IMR-90 (cell line): ENCODE measurements around the gene HSPB1. TPM values are rescaled to one million over a fixed set of nuclear protein-coding genes. Genes with fewer than 3 reads are reported as not detected.

ENCODE experiments used
- ATAC-seq: fragments of 200-7000 bp; cut with Tn5 transposase; 2 replicates; pipeline ENCODE4 v1.9.1; 2020; ENCODE audit warnings: low read depth, mild to moderate bottlenecking, moderate library complexity
- Bru-seq: library from RNA; stranded (reverse); fragments of 400-500 nt; gene quantifications from one replicate; lab custom pipeline; 2021; lab: Mats Ljungman, UMichigan
- BruChase-seq, 2 experiments: library from RNA; stranded (reverse); fragments of 400-500 nt; gene quantifications; one replicate each; lab custom pipeline; 2021; lab: Mats Ljungman, UMichigan
- BruUV-seq: library from RNA; stranded (reverse); fragments of 400-500 nt; replicated peaks from 2 replicates; lab custom pipeline; 2021; lab: Mats Ljungman, UMichigan
- CTCF ChIA-PET: fragments of 300-600 bp; formaldehyde crosslinking; extraction: SDS; loops from one replicate; lab custom pipeline; 2021; ENCODE audit warnings: antibody characterized with exemption; lab: Yijun Ruan, JAX
- POLR2A ChIA-PET: fragments of 300-600 bp; sonication (Branson Sonifier 250); formaldehyde crosslinking; loops from one replicate; lab custom pipeline; 2022; ENCODE audit warnings: antibody characterized with exemption; ENCODE audit not compliant: unreplicated experiment; lab: Charles Lee
- DNase-seq: peaks from one replicate; pipeline ENCODE4 v3.0.0; 2013
- H2AFZ ChIP-seq: replicated peaks from 2 replicates; pipeline ENCODE3; 2013; ENCODE audit warnings: low read length, mild to moderate bottlenecking; ENCODE audit not compliant: poor library complexity
- H2AK5ac ChIP-seq: 2 replicates; pipeline ENCODE4 v1.6.1; 2013; ENCODE audit warnings: low read depth, low read length, inconsistent platforms
- H2AK9ac ChIP-seq: replicated peaks from 2 replicates; pipeline ENCODE3; 2013; ENCODE audit warnings: mild to moderate bottlenecking, low read depth, low read length, moderate library complexity; ENCODE audit not compliant: poor library complexity
- H2BK120ac ChIP-seq: 2 replicates; pipeline ENCODE4 v1.6.1; 2013; ENCODE audit warnings: low read depth, low read length, inconsistent platforms
- H2BK15ac ChIP-seq: 3 replicates; pipeline ENCODE4 v1.6.1; 2013; ENCODE audit warnings: low read depth, low read length, inconsistent platforms
- H2BK20ac ChIP-seq: 2 replicates; pipeline ENCODE4 v1.6.1; 2013; ENCODE audit warnings: low read depth, mild to moderate bottlenecking, inconsistent platforms, low read length, moderate library complexity
- H2BK5ac ChIP-seq: 2 replicates; pipeline ENCODE4 v1.6.1; 2013; ENCODE audit warnings: mild to moderate bottlenecking, low read depth, low read length, inconsistent platforms; ENCODE audit not compliant: poor library complexity, severe bottlenecking
- H3K14ac ChIP-seq: replicated peaks from 2 replicates; pipeline ENCODE4 v1.6.1; 2013; ENCODE audit warnings: low read depth, low read length, inconsistent platforms
- H3K18ac ChIP-seq: 2 replicates; pipeline ENCODE4 v1.6.1; 2013; ENCODE audit warnings: low read depth, low read length, control low read depth
- H3K23ac ChIP-seq: 2 replicates; pipeline ENCODE4 v1.6.1; 2013; ENCODE audit warnings: low read depth, low read length, inconsistent platforms
- H3K27ac ChIP-seq: 2 replicates; pipeline ENCODE4 v1.5.1; 2013; ENCODE audit warnings: mild to moderate bottlenecking, control low read depth, low read length; ENCODE audit not compliant: insufficient read depth
- H3K27me3 ChIP-seq: 2 replicates; pipeline ENCODE4 v1.6.1; 2013; ENCODE audit warnings: low read length; ENCODE audit not compliant: control insufficient read depth, insufficient read depth
- H3K36me3 ChIP-seq: 2 replicates; pipeline ENCODE4 v1.6.1; 2013; ENCODE audit warnings: low read length, mixed read lengths; ENCODE audit not compliant: control insufficient read depth, insufficient read depth
- H3K4ac ChIP-seq: 2 replicates; pipeline ENCODE4 v1.6.1; 2013; ENCODE audit warnings: low read depth, low read length, inconsistent platforms
- H3K4me1 ChIP-seq: 2 replicates; pipeline ENCODE4 v1.6.1; 2013; ENCODE audit warnings: low read length, mixed read lengths; ENCODE audit not compliant: control insufficient read depth, insufficient read depth
- H3K4me2 ChIP-seq: 2 replicates; pipeline ENCODE4 v1.6.1; 2013; ENCODE audit warnings: low read depth, mild to moderate bottlenecking, control low read depth, low read length, moderate library complexity
- H3K4me3 ChIP-seq: 2 replicates; pipeline ENCODE4 v1.5.1; 2013; ENCODE audit warnings: low read depth, mild to moderate bottlenecking, control low read depth, low read length, moderate library complexity; ENCODE audit not compliant: insufficient read depth
- H3K56ac ChIP-seq: 2 replicates; pipeline ENCODE4 v1.6.1; 2013; ENCODE audit warnings: low read length, inconsistent platforms; ENCODE audit not compliant: insufficient read depth; ENCODE audit errors: extremely low read depth
- H3K79me1 ChIP-seq, 2 experiments: 2 replicates each; pipeline ENCODE4 v1.6.1; 2013; ENCODE audit warnings: low read length in 2 of 2, inconsistent platforms in 1 of 2, low read depth in 1 of 2
- H3K9ac ChIP-seq: 2 replicates; pipeline ENCODE4 v1.6.1; 2013; ENCODE audit warnings: low read depth, low read length, control low read depth
- H3K9me1 ChIP-seq: 2 replicates; pipeline ENCODE4 v1.6.1; 2013; ENCODE audit warnings: low read length, inconsistent platforms; ENCODE audit not compliant: insufficient read depth
- H3K9me3 ChIP-seq: 2 replicates; pipeline ENCODE4 v1.6.1; 2013; ENCODE audit warnings: low read length; ENCODE audit not compliant: control insufficient read depth, insufficient read depth
- H4K20me1 ChIP-seq: 2 replicates; pipeline ENCODE4 v1.6.1; 2013; ENCODE audit warnings: low read length, inconsistent platforms; ENCODE audit not compliant: insufficient read depth
- H4K5ac ChIP-seq: 2 replicates; pipeline ENCODE4 v1.6.1; 2013; ENCODE audit warnings: mild to moderate bottlenecking, low read depth, low read length, control low read depth
- H4K8ac ChIP-seq, 2 experiments: 2 replicates each; pipeline ENCODE4 v1.6.1; 2013; ENCODE audit warnings: low read depth in 2 of 2, low read length in 2 of 2, control low read depth in 1 of 2, inconsistent platforms in 1 of 2
- H4K91ac ChIP-seq: 2 replicates; pipeline ENCODE4 v1.6.1; 2013; ENCODE audit warnings: low read depth, low read length, inconsistent platforms; ENCODE audit not compliant: insufficient read depth
- BHLHE40 ChIP-seq: fragments of 150-350 bp; IDR thresholded peaks from 2 replicates; pipeline ENCODE4 v1.6.1; 2016; ENCODE audit warnings: mild to moderate bottlenecking, low read depth, low read length
- CHD1 ChIP-seq: IDR thresholded peaks from 2 replicates; pipeline ENCODE4 v1.6.1; 2012; ENCODE audit warnings: low read depth, low read length, improper control_type of control experiment
- FOS ChIP-seq: fragments of 150-350 bp; IDR thresholded peaks from 2 replicates; pipeline ENCODE4 v1.6.1; 2016; ENCODE audit warnings: low read depth, low read length
- MAFK ChIP-seq: IDR thresholded peaks from 2 replicates; pipeline ENCODE4 v1.6.1; 2012; ENCODE audit warnings: low read depth, low read length, improper control_type of control experiment
- MAZ ChIP-seq: IDR thresholded peaks from 2 replicates; pipeline ENCODE4 v1.6.1; 2012; ENCODE audit warnings: low read depth, mild to moderate bottlenecking, low read length, improper control_type of control experiment, moderate library complexity, borderline replicate concordance
- MXI1 ChIP-seq: IDR thresholded peaks from 2 replicates; pipeline ENCODE4 v1.6.1; 2012; ENCODE audit warnings: low read depth, mild to moderate bottlenecking, low read length, moderate library complexity, borderline replicate concordance
- POLR2A ChIP-seq: IDR thresholded peaks from 2 replicates; pipeline ENCODE4 v1.6.1; 2012; ENCODE audit warnings: mild to moderate bottlenecking, low read depth, low read length
- RAD21 ChIP-seq: IDR thresholded peaks from 2 replicates; pipeline ENCODE4 v1.6.1; 2012; ENCODE audit warnings: low read length, improper control_type of control experiment
- RCOR1 ChIP-seq: IDR thresholded peaks from 2 replicates; pipeline ENCODE4 v1.6.1; 2012; ENCODE audit warnings: mild to moderate bottlenecking, low read length, improper control_type of control experiment; ENCODE audit not compliant: insufficient replicate concordance
- RFX5 ChIP-seq: IDR thresholded peaks from 2 replicates; pipeline ENCODE4 v1.8.0; 2012; ENCODE audit warnings: low read depth, mild to moderate bottlenecking, low read length, moderate library complexity
- WGBS, 2 experiments: methylation state at CpG; one replicate each; pipeline versions ENCODE4 v1.1.5 to v1.1.7; 2013; ENCODE audit warnings: missing lambda C conversion rate in 2 of 2; ENCODE audit not compliant: insufficient read length in 1 of 2; ENCODE audit errors: extremely low coverage in 2 of 2; 5-methylcytosine and 5-hydroxymethylcytosine counted together
- dilution Hi-C: fragments of 300-500 bp; cut with HindIII; formaldehyde crosslinking; loops from one replicate; pipeline ENCODE4 v1.14.3; 2018; ENCODE audit warnings: low sequenced_read_pairs; ENCODE audit not compliant: unreplicated experiment
- in situ Hi-C: fragments of 300-500 bp; cut with MboI; formaldehyde crosslinking; loops from 3 replicates; pipeline ENCODE4 v1.14.3; 2019; ENCODE audit warnings: low sequenced_read_pairs, inconsistent platforms, mixed read lengths
- intact Hi-C: fragments of 100-400 bp; cut with micrococcal nuclease; formaldehyde crosslinking; loops from 2 replicates; pipeline ENCODE4 v1.10.0; 2022
- long read RNA-seq: library from polyadenylated mRNA; unstranded; transcript quantifications from one replicate; pipeline ENCODE4 v2.0.0, GENCODE V29; 2021; ENCODE audit not compliant: unreplicated experiment
- polyA plus RNA-seq, 3 experiments: library from polyadenylated mRNA; depleted of rRNA; stranded (reverse); fragments of >200 nt; gene quantifications; 2 replicates each; pipeline ENCODE4 v1.2.3, GENCODE V29; 2012; ENCODE audit warnings: low replicate concordance in 1 of 3
- total RNA-seq: library from RNA; depleted of rRNA; stranded (reverse); fragments of >200 nt; gene quantifications from 2 replicates; pipeline ENCODE4 v1.2.3, GENCODE V29; 2012; rRNA removed
- TF ChIP-seq, protein P1 (sequence below): fragments of 150-350 bp; IDR thresholded peaks from 2 replicates; pipeline ENCODE4 v1.6.1; 2016; ENCODE audit warnings: low read depth, mild to moderate bottlenecking, low read length, moderate library complexity, borderline replicate concordance
- TF ChIP-seq, protein P2 (sequence below): fragments of 150-350 bp; IDR thresholded peaks from 2 replicates; pipeline ENCODE4 v1.6.1; 2017; ENCODE audit warnings: mild to moderate bottlenecking, antibody characterized with exemption, low read length, low read depth

The HSPB1 gene
- total RNA-seq: 33.2 and 48.6 TPM in 2 replicates
- 1,363 and 1,841 TPM in 2 replicates for polyA plus RNA-seq (2012; rRNA removed)
- polyA plus RNA-seq (2012; cell fraction: cytosol; rRNA removed): 2,238 and 2,632 TPM in 2 replicates
- polyA plus RNA-seq (2012; cell fraction: nucleus; rRNA removed; ENCODE audit: low replicate concordance): 412 and 1,178 TPM in 2 replicates
- Bru-seq, nascent RNA: percentile 97 among the genes with signal in this experiment
- BruChase-seq, experiment 1, labeled RNA remaining after a 6-hour chase: percentile 98 among the genes with signal in this experiment
- BruChase-seq, experiment 2, labeled RNA remaining after a 2-hour chase: percentile 96 among the genes with signal in this experiment
- long read RNA-seq, transcript HSPB1-203 (2 exons, 1,455 nt): minor isoform, 199 of 649 reads
- long read RNA-seq, transcript HSPB1-201 (3 exons, 909 nt): major isoform, 425 of 649 reads
- long read RNA-seq, partial matches to known transcripts: 0 of 649 reads
- long read RNA-seq, other reads (novel, unspliced or antisense): 25 of 649 reads

DNA sequence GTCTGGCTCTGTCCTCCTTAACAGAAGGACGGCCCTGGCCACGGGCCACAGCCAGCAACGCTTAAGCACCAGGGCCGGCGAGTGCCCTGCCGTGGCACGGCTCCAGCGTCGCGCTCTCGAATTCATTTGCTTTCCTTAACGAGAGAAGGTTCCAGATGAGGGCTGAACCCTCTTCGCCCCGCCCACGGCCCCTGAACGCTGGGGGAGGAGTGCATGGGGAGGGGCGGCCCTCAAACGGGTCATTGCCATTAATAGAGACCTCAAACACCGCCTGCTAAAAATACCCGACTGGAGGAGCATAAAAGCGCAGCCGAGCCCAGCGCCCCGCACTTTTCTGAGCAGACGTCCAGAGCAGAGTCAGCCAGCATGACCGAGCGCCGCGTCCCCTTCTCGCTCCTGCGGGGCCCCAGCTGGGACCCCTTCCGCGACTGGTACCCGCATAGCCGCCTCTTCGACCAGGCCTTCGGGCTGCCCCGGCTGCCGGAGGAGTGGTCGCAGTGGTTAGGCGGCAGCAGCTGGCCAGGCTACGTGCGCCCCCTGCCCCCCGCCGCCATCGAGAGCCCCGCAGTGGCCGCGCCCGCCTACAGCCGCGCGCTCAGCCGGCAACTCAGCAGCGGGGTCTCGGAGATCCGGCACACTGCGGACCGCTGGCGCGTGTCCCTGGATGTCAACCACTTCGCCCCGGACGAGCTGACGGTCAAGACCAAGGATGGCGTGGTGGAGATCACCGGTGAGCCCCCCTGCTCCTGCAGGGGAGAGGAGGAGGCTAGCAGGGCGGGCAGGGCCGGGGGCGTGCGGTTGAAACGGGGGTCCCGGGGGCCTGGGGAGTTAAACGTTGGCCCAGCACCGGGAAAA lies at the start of gene HSPB1:
HSPB1 (plus strand) TSS at position 327 of the 855 bp plus-strand sequence; CDS start at position 367, 40 bp downstream.
- H3K4me2 ChIP-seq: peak within 1 kb of the TSS; percentile 68
- H3K18ac ChIP-seq: peak within 1 kb of the TSS; percentile 79
- H2BK15ac ChIP-seq: peak within 1 kb of the TSS; percentile 71; the same call in 1 of the 3 replicates
- WGBS, 2 experiments: 0% methylated on average over 47 of the region's 75 CpGs; no CpG with 5 or more reads in 1 of the 2 experiments
- H3K79me1 ChIP-seq: peaks cover 0 to 19% of the 10 kb centered on the region in 2 experiments; a peak in 3 of 4 replicates
- H3K27ac ChIP-seq: peak within 1 kb of the TSS; percentile 93
- H3K23ac ChIP-seq: peak within 1 kb of the TSS; percentile 98
- H3K14ac ChIP-seq: peak within 1 kb of the TSS; percentile 99
- peak within 1 kb of the TSS; percentile 87 for H2AK5ac ChIP-seq
- H3K9me3 ChIP-seq: no peaks in the 10 kb centered on the region
- H4K8ac ChIP-seq: peak within 1 kb of the TSS; percentile 64 to 88
- no peaks in the 10 kb centered on the region for H3K27me3 ChIP-seq
- POLR2A ChIA-PET: interaction anchor here (1.1 kb wide), 1 partner anchor 8 kb away, joined by 3 read pairs; no protein-coding TSS in a partner anchor
- BruUV-seq: TSS peak; percentile 97
- in situ Hi-C loops: no loop called here
- CTCF ChIA-PET: no interaction called here
- intact Hi-C loops: loop anchor here (1.0 kb wide), 1 partner anchor 11 kb away; no protein-coding TSS in a partner anchor
- H4K5ac ChIP-seq: peak within 1 kb of the TSS; percentile 67
- dilution Hi-C loops: no loop called here
- peaks cover 15% of the 10 kb centered on the region for H4K20me1 ChIP-seq
- H2BK20ac ChIP-seq: peak within 1 kb of the TSS; percentile 55; the same call in 1 of the 2 replicates
- ATAC-seq (peak; percentile 79), DNase-seq (peak; percentile 84)
- H3K9me1 ChIP-seq: 0 out of 2 replicates have a peak, but pooled peaks cover 5% of the 10 kb centered on the region
- peak within 1 kb of the TSS; percentile 91 for H2BK120ac ChIP-seq
- peaks cover 21% of the 10 kb centered on the region for H3K4me1 ChIP-seq
- peak within 1 kb of the TSS; percentile 95 for H3K9ac ChIP-seq
- H3K56ac ChIP-seq: peak within 1 kb of the TSS; percentile 86
- peak within 1 kb of the TSS; percentile 95 for H4K91ac ChIP-seq
- peak within 1 kb of the TSS; percentile 98 for H2AK9ac ChIP-seq
- H2BK5ac ChIP-seq: peak within 1 kb of the TSS; percentile 95
- H3K36me3 ChIP-seq: peaks cover 10% of the 10 kb centered on the region
- H3K4ac ChIP-seq: peak within 1 kb of the TSS; percentile 98
- peak within 1 kb of the TSS; percentile 86 for H2AFZ ChIP-seq
- peak within 1 kb of the TSS; percentile 91 for H3K4me3 ChIP-seq
- TF ChIP-seq FOS (no peak), CHD1 (no peak), BHLHE40 (no peak), POLR2A (peak; percentile 98), RCOR1 (no peak), MAZ (peak; percentile 79; the same call in 1 of the 2 replicates), RAD21 (no peak; the same call in none of the 2 replicates), MAFK (no peak), RFX5 (no peak), MXI1 (peak; percentile 22; the same call in 1 of the 2 replicates)
- TF ChIP-seq, protein P1, sequence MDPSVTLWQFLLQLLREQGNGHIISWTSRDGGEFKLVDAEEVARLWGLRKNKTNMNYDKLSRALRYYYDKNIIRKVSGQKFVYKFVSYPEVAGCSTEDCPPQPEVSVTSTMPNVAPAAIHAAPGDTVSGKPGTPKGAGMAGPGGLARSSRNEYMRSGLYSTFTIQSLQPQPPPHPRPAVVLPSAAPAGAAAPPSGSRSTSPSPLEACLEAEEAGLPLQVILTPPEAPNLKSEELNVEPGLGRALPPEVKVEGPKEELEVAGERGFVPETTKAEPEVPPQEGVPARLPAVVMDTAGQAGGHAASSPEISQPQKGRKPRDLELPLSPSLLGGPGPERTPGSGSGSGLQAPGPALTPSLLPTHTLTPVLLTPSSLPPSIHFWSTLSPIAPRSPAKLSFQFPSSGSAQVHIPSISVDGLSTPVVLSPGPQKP: no peak
- TF ChIP-seq, protein P2, sequence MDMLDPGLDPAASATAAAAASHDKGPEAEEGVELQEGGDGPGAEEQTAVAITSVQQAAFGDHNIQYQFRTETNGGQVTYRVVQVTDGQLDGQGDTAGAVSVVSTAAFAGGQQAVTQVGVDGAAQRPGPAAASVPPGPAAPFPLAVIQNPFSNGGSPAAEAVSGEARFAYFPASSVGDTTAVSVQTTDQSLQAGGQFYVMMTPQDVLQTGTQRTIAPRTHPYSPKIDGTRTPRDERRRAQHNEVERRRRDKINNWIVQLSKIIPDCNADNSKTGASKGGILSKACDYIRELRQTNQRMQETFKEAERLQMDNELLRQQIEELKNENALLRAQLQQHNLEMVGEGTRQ: no peak
